GM23338 (cell line): ENCODE results near the gene ELAVL4. TPM values are rescaled to one million over a fixed set of nuclear protein-coding genes. Genes with fewer than 3 reads are reported as not detected.

Source experiments
- ATAC-seq: fragments of 200-7000 bp; cut with Tn5 transposase; 3 replicates; pipeline ENCODE4 v1.9.1; 2020
- DNase-seq: peaks from one replicate; pipeline ENCODE4 v3.0.0-alpha.2; 2015; ENCODE audit warnings: low spot score
- H2AFZ ChIP-seq: fragments of 200-600 bp; sonication (generic); 2 replicates; pipeline ENCODE4 v1.8.0; 2016; ENCODE audit warnings: antibody characterized with exemption, mild to moderate bottlenecking, moderate library complexity
- H3F3A ChIP-seq: fragments of 200-600 bp; sonication (generic); replicated peaks from 2 replicates; pipeline ENCODE4 v1.8.0; 2017; ENCODE audit warnings: antibody characterized with exemption, mixed run types, low read depth
- H3K27ac ChIP-seq: fragments of 200-600 bp; sonication (generic); 2 replicates; pipeline ENCODE4 v1.6.1; 2016; ENCODE audit warnings: low read depth
- H3K27me3 ChIP-seq: fragments of 200-600 bp; sonication (generic); 2 replicates; pipeline ENCODE4 v1.8.0; 2016; ENCODE audit warnings: mild to moderate bottlenecking, mixed run types, moderate library complexity; ENCODE audit not compliant: insufficient read depth
- H3K36me3 ChIP-seq: fragments of 200-600 bp; sonication (generic); 2 replicates; pipeline ENCODE4 v1.8.0; 2016; ENCODE audit warnings: mild to moderate bottlenecking; ENCODE audit not compliant: insufficient read depth
- H3K4me1 ChIP-seq: fragments of 200-600 bp; sonication (generic); 2 replicates; pipeline ENCODE4 v1.8.0; 2016; ENCODE audit warnings: mild to moderate bottlenecking, moderate library complexity; ENCODE audit not compliant: insufficient read depth
- H3K4me2 ChIP-seq: fragments of 200-600 bp; sonication (generic); 2 replicates; pipeline ENCODE4 v1.7.1; 2017; ENCODE audit warnings: mixed run types
- H3K4me3 ChIP-seq: fragments of 200-600 bp; sonication (generic); 2 replicates; pipeline ENCODE4 v1.6.1; 2016; ENCODE audit warnings: mixed run types
- H3K79me2 ChIP-seq: fragments of 200-600 bp; sonication (generic); replicated peaks from 2 replicates; pipeline ENCODE4 v1.8.0; 2017; ENCODE audit warnings: mild to moderate bottlenecking; ENCODE audit not compliant: insufficient read depth
- H3K9me2 ChIP-seq: fragments of 200-600 bp; sonication (generic); 2 replicates; pipeline ENCODE4 v1.8.0; 2017; ENCODE audit not compliant: insufficient read depth
- H4K20me1 ChIP-seq: fragments of 200-600 bp; sonication (generic); replicated peaks from 2 replicates; pipeline ENCODE4 v1.8.0; 2017; ENCODE audit warnings: mild to moderate bottlenecking; ENCODE audit not compliant: insufficient read depth
- H3K27ac Mint-ChIP-seq: 2 replicates; pipeline ENCODE4 v1.8.0; 2020; ENCODE audit warnings: inconsistent platforms, mild to moderate bottlenecking, moderate library complexity, mixed read lengths
- H3K27me3 Mint-ChIP-seq: 3 replicates; pipeline ENCODE4 v1.8.0; 2022; ENCODE audit warnings: low read depth, mild to moderate bottlenecking, moderate library complexity, mixed read lengths, inconsistent platforms; ENCODE audit not compliant: insufficient read depth, poor library complexity
- H3K36me3 Mint-ChIP-seq: 3 replicates; pipeline ENCODE4 v1.8.0; 2021; ENCODE audit warnings: low read depth, mild to moderate bottlenecking, inconsistent platforms, moderate library complexity, mixed read lengths
- H3K4me1 Mint-ChIP-seq: 3 replicates; pipeline ENCODE4 v1.8.0; 2020; ENCODE audit warnings: mild to moderate bottlenecking, inconsistent platforms, mixed read lengths
- H3K4me3 Mint-ChIP-seq: 3 replicates; pipeline ENCODE4 v1.8.0; 2021; ENCODE audit warnings: moderate library complexity, mild to moderate bottlenecking, inconsistent platforms, mixed read lengths
- H3K9me3 Mint-ChIP-seq: 3 replicates; pipeline ENCODE4 v1.8.0; 2020; ENCODE audit warnings: moderate library complexity, mild to moderate bottlenecking, inconsistent platforms, mixed read lengths
- CREB1 ChIP-seq: fragments of 250-450 bp; sonication (Bioruptor Pico); IDR thresholded peaks from 2 replicates; pipeline ENCODE4 v1.5.0; 2020; ENCODE audit warnings: low read depth, mild to moderate bottlenecking, moderate library complexity
- EZH2 ChIP-seq: fragments of 200-600 bp; sonication (generic); IDR thresholded peaks from one replicate; pipeline ENCODE4 v1.8.0; 2017; ENCODE audit warnings: antibody characterized with exemption, mild to moderate bottlenecking, low read depth; ENCODE audit not compliant: unreplicated experiment
- EZH2phosphoT487 ChIP-seq: fragments of 200-600 bp; sonication (generic); IDR thresholded peaks from one replicate; pipeline ENCODE4 v1.8.1; 2018; ENCODE audit warnings: antibody characterized with exemption; ENCODE audit not compliant: unreplicated experiment
- JUNB ChIP-seq: IDR thresholded peaks from one replicate; pipeline ENCODE4 v1.6.1; 2016; ENCODE audit warnings: antibody characterized with exemption; ENCODE audit not compliant: unreplicated experiment
- REST ChIP-seq: IDR thresholded peaks from one replicate; pipeline ENCODE4 v1.6.1; 2018; ENCODE audit warnings: antibody characterized with exemption; ENCODE audit not compliant: unreplicated experiment
- STAT1 ChIP-seq: IDR thresholded peaks from one replicate; pipeline ENCODE4 v1.6.1; 2016; ENCODE audit warnings: antibody characterized with exemption; ENCODE audit not compliant: unreplicated experiment
- ZNF331 ChIP-seq: fragments of 250-450 bp; sonication (Bioruptor Pico); IDR thresholded peaks from 2 replicates; pipeline ENCODE4 v1.5.0; 2020; ENCODE audit warnings: low read depth, mild to moderate bottlenecking, moderate library complexity
- polyA plus RNA-seq: library from polyadenylated mRNA; unstranded; fragments of >200 nt; fragmentation: Nextera tagmentation; extraction: Ambion mirVana; gene quantifications from 2 replicates; pipeline ENCODE4 v1.2.1, GENCODE V29; 2016
- total RNA-seq: library from RNA; depleted of rRNA; stranded (reverse); fragments of >200 nt; shearing (Covaris generic); gene quantifications from 2 replicates; pipeline ENCODE4 v1.2.3, GENCODE V29; 2014
- TF ChIP-seq, protein P1 (sequence below), 2 experiments: fragments of 200-600 bp in 1 of 2; sonication (generic) in 1 of 2; conservative IDR thresholded peaks; 2 replicates each; pipeline versions ENCODE4 v1.5.1 to v1.6.1; 2016 to 2017; ENCODE audit warnings: antibody characterized with exemption in 2 of 2, low read depth in 2 of 2, mild to moderate bottlenecking in 2 of 2, moderate library complexity in 1 of 2

Gene ELAVL4
- total and polyA plus RNA-seq, 2 experiments from 2014 or later: 1.4 to 1.9 TPM

GRCh38 chr1:50213505-50213904 is 104.8 kb downstream of the ELAVL4 start:
- H3K9me2 ChIP-seq: 0 out of 2 replicates have a peak, but pooled peaks cover 5% of the 10 kb centered on the region

More at GRCh38 chr1:50213505-50213904, 104.8 kb downstream of the ELAVL4 start:
- Histone ChIP-seq H3K4me2 (no peak overlapping the region), H2AFZ (no peak overlapping the region), H3K36me3 (no peaks in the 10 kb centered on the region), H4K20me1 (no peaks in the 10 kb centered on the region), H3K27ac (no peak overlapping the region), H3K79me2 (no peaks in the 10 kb centered on the region), H3F3A (no peaks in the 10 kb centered on the region), H3K4me1 (no peaks in the 10 kb centered on the region), H3K27me3 (no peaks in the 10 kb centered on the region), H3K4me3 (no peak overlapping the region)
- TF ChIP-seq EZH2phosphoT487: no peak
- TF ChIP-seq EZH2: no peak
- no peak for TF ChIP-seq JUNB
- TF ChIP-seq, protein P1, sequence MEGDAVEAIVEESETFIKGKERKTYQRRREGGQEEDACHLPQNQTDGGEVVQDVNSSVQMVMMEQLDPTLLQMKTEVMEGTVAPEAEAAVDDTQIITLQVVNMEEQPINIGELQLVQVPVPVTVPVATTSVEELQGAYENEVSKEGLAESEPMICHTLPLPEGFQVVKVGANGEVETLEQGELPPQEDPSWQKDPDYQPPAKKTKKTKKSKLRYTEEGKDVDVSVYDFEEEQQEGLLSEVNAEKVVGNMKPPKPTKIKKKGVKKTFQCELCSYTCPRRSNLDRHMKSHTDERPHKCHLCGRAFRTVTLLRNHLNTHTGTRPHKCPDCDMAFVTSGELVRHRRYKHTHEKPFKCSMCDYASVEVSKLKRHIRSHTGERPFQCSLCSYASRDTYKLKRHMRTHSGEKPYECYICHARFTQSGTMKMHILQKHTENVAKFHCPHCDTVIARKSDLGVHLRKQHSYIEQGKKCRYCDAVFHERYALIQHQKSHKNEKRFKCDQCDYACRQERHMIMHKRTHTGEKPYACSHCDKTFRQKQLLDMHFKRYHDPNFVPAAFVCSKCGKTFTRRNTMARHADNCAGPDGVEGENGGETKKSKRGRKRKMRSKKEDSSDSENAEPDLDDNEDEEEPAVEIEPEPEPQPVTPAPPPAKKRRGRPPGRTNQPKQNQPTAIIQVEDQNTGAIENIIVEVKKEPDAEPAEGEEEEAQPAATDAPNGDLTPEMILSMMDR (conservative IDR thresholded peaks at IDR 0.05; ENCODE audit: low read depth in 2 of 2): no peak
- TF ChIP-seq CREB1 (CRISPR knock-in tag): no peak
- TF ChIP-seq ZNF331: no peak
- TF ChIP-seq REST: no peak
- TF ChIP-seq STAT1: no peak
- H3K36me3 Mint-ChIP-seq: no peaks in the 10 kb centered on the region
- no peaks in the 10 kb centered on the region for H3K9me3 Mint-ChIP-seq
- peaks cover 2% of the 10 kb centered on the region for H3K27me3 Mint-ChIP-seq
- ATAC-seq: no peak
- H3K4me1 Mint-ChIP-seq: no peaks in the 10 kb centered on the region
- H3K27ac Mint-ChIP-seq: no peak overlapping the region
- no peak overlapping the region for H3K4me3 Mint-ChIP-seq
- no peak for DNase-seq
